ENCODE data around the gene MYH14.

DNA sequence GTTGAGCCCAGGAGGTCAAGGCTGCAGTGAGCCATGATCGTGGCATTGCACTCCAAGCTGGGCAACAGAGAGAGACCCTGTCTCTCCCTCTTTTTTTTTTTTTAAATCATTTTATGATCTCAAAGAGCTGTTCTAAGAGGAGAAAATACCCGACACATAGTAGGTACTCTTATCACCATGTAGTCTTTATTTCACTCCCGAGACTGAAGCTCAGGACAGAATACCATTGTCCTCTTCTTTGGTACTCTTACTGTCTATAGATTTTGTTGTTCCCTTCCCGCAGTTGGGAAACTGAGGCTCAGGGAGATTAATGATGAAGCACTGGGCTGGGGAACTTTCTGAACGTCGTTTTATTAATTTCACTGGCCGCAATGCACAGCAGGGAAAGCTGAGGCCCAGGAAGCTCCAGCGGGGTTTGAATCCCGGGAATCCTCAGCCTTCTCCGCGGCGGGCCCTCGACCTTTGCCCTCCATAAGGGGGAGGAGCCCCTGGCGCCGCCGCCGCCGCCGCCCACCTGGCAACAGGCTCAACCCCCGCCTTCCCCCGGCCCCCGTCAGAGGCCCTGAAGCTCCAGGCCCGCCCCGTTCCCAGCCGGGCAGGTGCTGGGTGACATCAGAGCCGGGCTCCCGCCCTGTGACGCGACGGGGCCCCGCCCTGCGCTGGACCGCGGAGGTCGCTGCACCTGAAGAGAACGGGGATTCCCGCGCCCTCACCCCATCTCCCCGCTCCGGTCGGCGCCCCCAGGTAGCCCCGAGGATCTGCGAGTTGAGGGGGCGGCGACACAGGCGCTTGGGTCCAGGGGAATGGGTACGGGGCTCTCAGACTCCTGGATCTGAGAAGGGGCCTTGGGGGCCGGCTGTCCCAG lies 1.6 kb downstream of the MYH14 start:
- TF ChIP-seq POLR2A (IDR thresholded peaks at IDR 0.05) = no peak
- TF ChIP-seq CTCF (IDR thresholded peaks at IDR 0.05) = no peak
- no peak for TF ChIP-seq EP300 (IDR thresholded peaks at IDR 0.05)
